OCI-LY7 (cell line): ENCODE data around the gene XRCC3.

ENCODE experiments used
- EZH2phosphoT487 ChIP-seq: fragments of 200-600 bp; sonication (generic); IDR thresholded peaks from 2 replicates; pipeline ENCODE4 v1.6.1; 2018; ENCODE audit warnings: low read depth, borderline replicate concordance, mild to moderate bottlenecking, mixed run types, antibody characterized with exemption, low read length, moderate library complexity, mixed read lengths
- TF ChIP-seq, protein P1 (sequence below): fragments of 200-600 bp; sonication (generic); conservative IDR thresholded peaks from 2 replicates; pipeline ENCODE4 v1.5.1; 2014; ENCODE audit warnings: mild to moderate bottlenecking, antibody characterized with exemption, low read length, moderate library complexity, mixed read lengths

DNA sequence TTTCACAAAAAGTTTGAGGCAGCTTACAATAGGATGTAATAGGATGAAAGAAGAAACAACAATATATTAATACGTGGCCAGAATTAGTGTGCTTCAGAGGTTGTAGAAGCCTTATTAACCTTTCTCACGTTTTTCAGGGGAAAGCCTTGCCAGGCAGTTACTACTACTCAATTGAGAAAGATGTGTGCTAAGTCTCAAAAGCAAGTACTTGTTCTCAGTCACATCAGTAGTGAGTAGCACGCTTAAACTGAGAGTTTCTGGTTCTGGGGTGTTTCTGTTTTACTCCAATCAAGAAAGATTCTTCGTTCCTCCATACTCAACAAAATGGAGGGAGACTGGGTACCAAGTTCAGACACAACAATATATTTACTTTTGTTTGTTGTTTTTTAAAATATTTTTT, 47.6 kb downstream of the XRCC3 start:
- TF ChIP-seq, protein P1, sequence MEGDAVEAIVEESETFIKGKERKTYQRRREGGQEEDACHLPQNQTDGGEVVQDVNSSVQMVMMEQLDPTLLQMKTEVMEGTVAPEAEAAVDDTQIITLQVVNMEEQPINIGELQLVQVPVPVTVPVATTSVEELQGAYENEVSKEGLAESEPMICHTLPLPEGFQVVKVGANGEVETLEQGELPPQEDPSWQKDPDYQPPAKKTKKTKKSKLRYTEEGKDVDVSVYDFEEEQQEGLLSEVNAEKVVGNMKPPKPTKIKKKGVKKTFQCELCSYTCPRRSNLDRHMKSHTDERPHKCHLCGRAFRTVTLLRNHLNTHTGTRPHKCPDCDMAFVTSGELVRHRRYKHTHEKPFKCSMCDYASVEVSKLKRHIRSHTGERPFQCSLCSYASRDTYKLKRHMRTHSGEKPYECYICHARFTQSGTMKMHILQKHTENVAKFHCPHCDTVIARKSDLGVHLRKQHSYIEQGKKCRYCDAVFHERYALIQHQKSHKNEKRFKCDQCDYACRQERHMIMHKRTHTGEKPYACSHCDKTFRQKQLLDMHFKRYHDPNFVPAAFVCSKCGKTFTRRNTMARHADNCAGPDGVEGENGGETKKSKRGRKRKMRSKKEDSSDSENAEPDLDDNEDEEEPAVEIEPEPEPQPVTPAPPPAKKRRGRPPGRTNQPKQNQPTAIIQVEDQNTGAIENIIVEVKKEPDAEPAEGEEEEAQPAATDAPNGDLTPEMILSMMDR = no peak
- TF ChIP-seq EZH2phosphoT487 = no peak
